Hepatocyte (in vitro differentiated cells): Measurements from ENCODE around the gene SLC31A1. TPM values are rescaled to one million over a fixed set of nuclear protein-coding genes. Genes with fewer than 3 reads are reported as not detected.

Source experiments
- DNase-seq: peaks from one replicate; pipeline ENCODE4 v3.0.0-alpha.2; 2016; ENCODE audit warnings: low spot score
- H2AFZ ChIP-seq: fragments of 200-600 bp; sonication (generic); 2 replicates; pipeline ENCODE4 v1.6.0; 2016; ENCODE audit warnings: antibody characterized with exemption, mild to moderate bottlenecking
- H3K27ac ChIP-seq: fragments of 200-600 bp; sonication (generic); 2 replicates; pipeline ENCODE4 v1.5.1; 2016; ENCODE audit warnings: mild to moderate bottlenecking
- H3K27me3 ChIP-seq: fragments of 200-600 bp; sonication (generic); 2 replicates; pipeline ENCODE4 v1.6.1; 2016
- H3K36me3 ChIP-seq: fragments of 200-600 bp; sonication (generic); replicated peaks from 2 replicates; pipeline ENCODE4 v1.5.1; 2016; ENCODE audit warnings: low read depth; ENCODE audit not compliant: insufficient read depth
- H3K4me1 ChIP-seq: fragments of 200-600 bp; sonication (generic); 2 replicates; pipeline ENCODE4 v1.5.1; 2016; ENCODE audit warnings: mild to moderate bottlenecking, moderate library complexity; ENCODE audit not compliant: insufficient read depth
- H3K4me2 ChIP-seq: fragments of 200-600 bp; sonication (generic); 2 replicates; pipeline ENCODE4 v1.6.0; 2016
- H3K4me3 ChIP-seq: fragments of 200-600 bp; sonication (generic); 2 replicates; pipeline ENCODE4 v1.5.1; 2016; ENCODE audit warnings: mild to moderate bottlenecking
- H3K79me2 ChIP-seq: fragments of 200-600 bp; sonication (generic); 2 replicates; pipeline ENCODE4 v1.6.0; 2017; ENCODE audit warnings: mild to moderate bottlenecking
- H3K9me2 ChIP-seq: fragments of 200-600 bp; sonication (generic); replicated peaks from 2 replicates; pipeline ENCODE4 v1.6.0; 2017; ENCODE audit warnings: mild to moderate bottlenecking; ENCODE audit not compliant: insufficient read depth
- H3K9me3 ChIP-seq: fragments of 200-600 bp; sonication (generic); 2 replicates; pipeline ENCODE4 v1.5.1; 2016; ENCODE audit warnings: low read depth, mild to moderate bottlenecking
- H4K20me1 ChIP-seq: fragments of 200-600 bp; sonication (generic); 2 replicates; pipeline ENCODE4 v1.6.0; 2016; ENCODE audit warnings: mild to moderate bottlenecking; ENCODE audit not compliant: insufficient read depth, poor library complexity, severe bottlenecking
- CTCF ChIP-seq: fragments of 200-600 bp; sonication (generic); IDR thresholded peaks from 2 replicates; pipeline ENCODE4 v1.5.1; 2016; ENCODE audit warnings: antibody characterized with exemption, mild to moderate bottlenecking; ENCODE audit not compliant: poor library complexity
- EZH2 ChIP-seq: fragments of 200-600 bp; sonication (generic); IDR thresholded peaks from 2 replicates; pipeline ENCODE4 v1.6.1; 2016; ENCODE audit warnings: antibody characterized with exemption, mild to moderate bottlenecking, borderline replicate concordance
- EZH2phosphoT487 ChIP-seq: fragments of 200-600 bp; sonication (generic); IDR thresholded peaks from one replicate; pipeline ENCODE4 v1.6.1; 2018; ENCODE audit warnings: antibody characterized with exemption, mild to moderate bottlenecking, low read depth, moderate library complexity; ENCODE audit not compliant: unreplicated experiment, severe bottlenecking
- WGBS: methylation state at CpG from one replicate; pipeline ENCODE4 v1.1.6; 2016; ENCODE audit warnings: low lambda C conversion rate; ENCODE audit errors: missing lambda C conversion rate; 5-methylcytosine and 5-hydroxymethylcytosine counted together
- polyA plus RNA-seq: library from polyadenylated mRNA; unstranded; fragments of >200 nt; fragmentation: Nextera tagmentation; extraction: Ambion mirVana; gene quantifications from 2 replicates; pipeline ENCODE4 v1.2.1, GENCODE V29; 2016
- total RNA-seq: library from RNA; depleted of rRNA; stranded (reverse); fragments of >200 nt; gene quantifications from 2 replicates; pipeline ENCODE4 v1.2.3, GENCODE V29; 2014

The SLC31A1 gene
- total and polyA plus RNA-seq, 2 experiments from 2014 or later: 29.7 to 43.3 TPM

- DNase-seq: no peak
- H2AFZ ChIP-seq: no peak overlapping the region
- no peak overlapping the region for H3K4me3 ChIP-seq
- no peak for TF ChIP-seq CTCF
- no peak for TF ChIP-seq EZH2
- no peak for TF ChIP-seq EZH2phosphoT487
- no peaks in the 10 kb centered on the region for H3K27me3 ChIP-seq
- H3K79me2 ChIP-seq: peaks cover 1% of the 10 kb centered on the region
- no peaks in the 10 kb centered on the region for H3K9me2 ChIP-seq
- no peaks in the 10 kb centered on the region for H3K9me3 ChIP-seq
- no peak overlapping the region for H3K27ac ChIP-seq
- no peak overlapping the region for H3K4me2 ChIP-seq
- H3K4me1 ChIP-seq: no peaks in the 10 kb centered on the region
- WGBS: 95% methylated on average over 4 of the region's 4 CpGs
- no peaks in the 10 kb centered on the region for H3K36me3 ChIP-seq
- no peaks in the 10 kb centered on the region for H4K20me1 ChIP-seq
Measured at GRCh38 chr9:113267911-113268566, 46.7 kb downstream of the SLC31A1 start.

DNA sequence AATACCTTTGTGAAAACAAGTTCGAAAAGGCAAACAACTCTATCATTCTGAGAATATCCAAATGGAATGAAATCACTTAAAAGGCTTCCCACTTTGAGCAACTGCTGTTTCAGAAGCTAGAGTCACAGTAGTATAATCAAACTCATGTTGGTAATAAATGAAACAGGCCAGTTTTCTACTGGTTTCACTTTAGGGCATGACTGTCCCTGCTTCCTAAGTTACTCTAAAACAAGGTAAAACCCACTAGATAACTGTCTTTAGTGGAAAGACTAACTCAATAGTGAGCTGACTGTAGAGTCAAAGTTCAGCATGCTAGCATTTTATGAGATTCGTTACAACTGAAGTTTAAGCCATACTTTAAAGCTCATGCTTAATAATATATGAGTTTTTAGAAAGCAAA lies 48.0 kb downstream of the SLC31A1 start:
- WGBS: 84% methylated on average over 2 of the region's 2 CpGs
- H3K27ac ChIP-seq: no peak overlapping the region

GRCh38 chr9:113269871-113270270 lies 48.5 kb downstream of the SLC31A1 start:
- H3K4me1 ChIP-seq: peaks cover 3% of the 10 kb centered on the region
- 88% methylated on average over 2 of the region's 2 CpGs for WGBS
- TF ChIP-seq EZH2: no peak
- no peak for TF ChIP-seq CTCF
- TF ChIP-seq EZH2phosphoT487: no peak
- peaks cover 14% of the 10 kb centered on the region for H3K79me2 ChIP-seq
- no peaks in the 10 kb centered on the region for H3K36me3 ChIP-seq
- DNase-seq: no peak
- no peaks in the 10 kb centered on the region for H3K9me3 ChIP-seq
- no peak overlapping the region for H3K4me3 ChIP-seq
- no peak overlapping the region for H2AFZ ChIP-seq
- no peaks in the 10 kb centered on the region for H3K9me2 ChIP-seq
- H3K4me2 ChIP-seq: peak overlapping the region; percentile 33
- H3K27ac ChIP-seq: no peak overlapping the region
- H4K20me1 ChIP-seq: no peaks in the 10 kb centered on the region
- H3K27me3 ChIP-seq: no peaks in the 10 kb centered on the region

More for the DNA sequence above, 48.0 kb downstream of the SLC31A1 start:
- Histone ChIP-seq H3K9me2 (no peaks in the 10 kb centered on the region), H3K27me3 (no peaks in the 10 kb centered on the region), H3K4me3 (no peak overlapping the region), H4K20me1 (no peaks in the 10 kb centered on the region), H3K36me3 (no peaks in the 10 kb centered on the region), H3K4me1 (peaks cover 3% of the 10 kb centered on the region), H2AFZ (no peak overlapping the region), H3K79me2 (peaks cover 14% of the 10 kb centered on the region), H3K4me2 (peak overlapping the region; percentile 33), H3K9me3 (no peaks in the 10 kb centered on the region)
- DNase-seq: no peak
- TF ChIP-seq CTCF (no peak), EZH2 (no peak), EZH2phosphoT487 (no peak)
